GM19438 (cell line): ENCODE data around the gene ISX.

Experiments used
- ATAC-seq: cut with Tn5 transposase; IDR thresholded peaks from one replicate; pipeline ENCODE4 v1.9.1; 2021; ENCODE audit warnings: low read depth; ENCODE audit not compliant: unreplicated experiment

The ISX gene

DNA sequence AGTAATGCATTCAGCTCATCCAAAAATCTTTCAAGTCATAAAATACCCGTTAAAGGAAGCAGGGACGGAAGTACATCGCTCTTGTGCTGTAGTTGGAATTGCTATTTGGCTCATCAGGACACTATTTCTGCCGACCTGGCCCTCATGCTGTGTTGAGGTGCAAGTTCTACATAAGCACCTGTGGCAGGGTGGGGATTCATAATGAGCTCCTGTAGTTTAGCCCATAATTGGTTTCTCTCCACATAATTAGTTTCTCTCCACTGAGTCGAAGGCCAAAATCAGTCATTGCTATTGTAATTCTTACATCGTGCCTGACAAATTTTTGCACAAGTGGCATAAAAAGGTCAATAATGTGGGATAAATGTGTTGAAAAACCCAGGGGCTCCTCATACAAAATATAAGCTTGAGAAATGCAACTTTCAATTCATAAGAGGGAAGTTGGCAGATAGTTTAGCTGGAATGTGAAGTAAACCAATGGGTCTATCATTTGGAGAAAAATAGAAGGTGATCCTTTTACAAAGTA lies 14.9 kb upstream of the ISX start:
- ATAC-seq: no peak

- ATAC-seq: no peak
Measured at GRCh38 chr22:35051791-35052190, 14.2 kb upstream of the ISX start.

DNA sequence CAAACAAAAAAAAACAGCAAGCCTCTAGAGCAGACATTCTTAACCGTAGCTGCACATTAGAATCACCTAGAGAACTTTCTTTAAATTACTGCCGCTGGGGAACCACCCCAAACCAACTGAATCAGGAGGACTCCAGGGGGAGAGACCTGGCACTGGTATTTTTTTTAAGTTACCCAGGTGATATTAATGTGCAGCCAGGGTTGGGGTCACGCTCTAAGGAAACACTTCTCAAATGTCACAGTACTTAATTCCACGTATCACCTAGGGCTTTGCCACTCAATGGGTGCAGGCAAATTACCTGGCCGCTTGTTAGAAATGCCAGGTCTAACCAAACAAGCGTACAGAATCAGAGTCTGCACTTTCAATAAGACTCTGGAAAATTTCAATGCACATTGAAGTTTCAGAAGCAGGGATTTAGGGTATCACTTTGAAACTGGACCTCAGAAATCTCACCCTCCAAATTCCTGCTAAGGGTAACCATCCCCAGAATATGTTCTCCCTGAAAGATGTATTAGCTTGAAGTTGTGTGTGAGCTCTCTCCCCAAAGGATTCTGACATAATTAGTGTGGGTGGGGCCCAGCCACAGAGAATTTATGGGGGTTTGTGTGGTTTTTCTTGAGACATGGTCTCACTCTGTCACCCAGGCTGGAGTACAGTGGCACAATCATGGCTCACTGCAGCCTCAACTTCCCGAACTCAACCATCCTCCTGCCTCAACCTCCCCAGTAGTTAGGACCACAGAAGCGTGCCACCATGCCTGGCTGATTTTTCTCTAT lies 12.7 kb upstream of the ISX start:
- no peak for ATAC-seq

- ATAC-seq: no peak
Measured at GRCh38 chr22:35054064-35054463, 11.9 kb upstream of the ISX start.

- no peak for ATAC-seq
Measured at GRCh38 chr22:35056486-35056885, 9.5 kb upstream of the ISX start.

GRCh38 chr22:35057155-35057554 lies 8.8 kb upstream of the ISX start:
- no peak for ATAC-seq

DNA sequence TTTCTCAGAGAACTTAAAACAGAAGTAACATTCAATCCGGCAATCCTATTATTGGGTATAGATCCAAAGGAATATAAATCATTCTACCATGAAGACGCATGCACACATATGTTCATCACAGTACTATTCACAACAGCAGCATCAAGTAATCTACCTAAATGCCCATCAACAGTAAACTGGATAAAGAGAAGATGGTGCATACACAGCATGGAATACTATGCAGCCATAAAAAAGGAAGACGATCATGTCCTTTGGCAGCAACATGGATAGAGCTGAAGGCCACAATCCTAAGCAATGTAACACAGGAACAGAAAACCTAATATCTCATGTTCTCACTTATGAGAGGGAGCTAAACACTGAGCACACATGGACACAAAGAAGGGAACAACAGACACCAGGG lies 6.3 kb upstream of the ISX start:
- ATAC-seq: no peak

- no peak for ATAC-seq
Measured at GRCh38 chr22:35064664-35065063, 1.3 kb upstream of the ISX start.

DNA sequence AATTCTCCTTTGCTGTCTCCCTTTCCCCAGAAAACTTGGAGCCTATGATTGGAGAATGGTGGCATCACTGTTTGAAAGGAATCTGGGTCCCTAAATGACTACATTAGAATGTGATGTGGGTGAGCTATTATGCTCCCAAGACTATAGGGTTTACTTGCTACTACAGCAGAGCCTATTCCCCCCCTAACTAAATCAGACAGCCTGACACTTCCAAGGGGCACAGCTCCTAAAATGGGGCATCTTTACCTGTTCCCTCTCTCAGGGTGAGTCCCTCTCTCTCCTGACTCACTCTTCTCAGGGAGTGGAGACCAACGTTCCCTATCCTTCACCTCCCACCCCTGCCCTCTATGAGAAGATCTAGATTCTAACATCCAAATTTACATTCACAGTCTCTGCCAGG lies 775 bp upstream of the ISX start:
- no peak for ATAC-seq

DNA sequence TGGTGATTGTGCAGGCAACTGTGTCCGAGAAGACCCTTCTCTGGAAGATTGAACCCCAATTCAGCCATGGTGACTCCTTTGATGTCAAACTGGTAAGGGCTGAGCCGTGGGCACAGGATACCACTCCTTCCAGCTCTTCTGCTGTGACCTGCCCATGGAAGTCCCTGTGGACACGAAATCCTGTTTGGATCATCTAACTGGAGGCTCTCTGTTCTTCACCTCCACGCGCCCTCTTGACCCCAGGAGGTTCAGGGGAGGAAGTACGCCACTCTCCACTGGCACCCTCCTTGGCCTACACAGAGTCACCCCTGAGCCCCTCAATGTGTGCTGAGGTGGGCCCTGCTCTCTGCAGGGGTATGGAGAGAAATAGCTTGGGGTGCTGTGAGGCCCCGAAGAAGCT lies 810 bp downstream of the ISX start:
- no peak for ATAC-seq

DNA sequence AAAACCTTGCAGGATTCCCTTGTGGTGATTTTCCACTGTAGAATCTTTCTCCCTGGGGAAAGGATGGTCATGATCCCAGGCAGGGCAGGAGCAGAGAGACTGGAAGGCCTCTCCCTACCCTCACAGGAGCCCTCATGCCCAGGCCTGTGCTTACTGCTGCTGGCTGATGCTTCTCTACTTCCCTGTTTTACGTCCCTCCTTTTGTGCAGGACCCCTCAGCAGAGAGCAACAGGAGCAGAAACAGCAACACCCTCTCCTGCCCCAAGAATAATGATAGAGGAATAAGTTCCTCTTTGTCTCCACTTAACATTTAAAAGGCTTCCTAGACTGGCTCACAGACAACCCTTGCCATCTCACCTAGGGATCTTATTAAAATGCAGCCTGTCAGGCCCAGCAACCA lies 3.6 kb downstream of the ISX start:
- ATAC-seq: no peak

DNA sequence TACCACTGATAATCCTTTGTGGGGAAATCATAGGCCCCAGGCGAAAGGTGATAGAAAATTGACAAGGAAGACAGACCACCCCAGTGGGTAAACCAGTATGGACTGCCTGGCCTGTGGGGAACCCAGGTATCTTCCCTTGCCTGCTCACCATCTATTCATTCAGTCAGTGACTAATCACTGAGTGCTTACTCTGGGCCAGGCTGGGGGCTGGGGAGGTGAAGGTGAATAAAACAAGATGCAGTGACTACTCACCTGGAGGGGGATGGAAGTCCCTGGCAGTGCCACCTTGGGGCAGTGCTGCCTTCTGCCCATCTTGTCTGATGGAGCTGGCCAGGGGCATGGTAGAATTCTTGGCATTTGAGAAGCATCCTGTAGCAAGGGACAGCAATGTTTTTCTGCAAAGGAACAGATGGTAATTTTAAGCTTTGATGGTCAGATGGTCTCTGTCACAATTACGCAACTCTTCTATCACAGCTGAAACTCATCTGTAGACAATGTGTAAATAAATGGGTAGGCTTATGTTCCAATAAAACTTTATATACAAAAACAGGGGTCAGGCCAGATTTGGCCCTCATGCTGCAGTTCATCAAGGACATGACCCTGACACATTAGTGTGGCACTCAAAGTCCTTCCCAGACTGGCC lies 4.6 kb downstream of the ISX start:
- ATAC-seq: no peak

DNA sequence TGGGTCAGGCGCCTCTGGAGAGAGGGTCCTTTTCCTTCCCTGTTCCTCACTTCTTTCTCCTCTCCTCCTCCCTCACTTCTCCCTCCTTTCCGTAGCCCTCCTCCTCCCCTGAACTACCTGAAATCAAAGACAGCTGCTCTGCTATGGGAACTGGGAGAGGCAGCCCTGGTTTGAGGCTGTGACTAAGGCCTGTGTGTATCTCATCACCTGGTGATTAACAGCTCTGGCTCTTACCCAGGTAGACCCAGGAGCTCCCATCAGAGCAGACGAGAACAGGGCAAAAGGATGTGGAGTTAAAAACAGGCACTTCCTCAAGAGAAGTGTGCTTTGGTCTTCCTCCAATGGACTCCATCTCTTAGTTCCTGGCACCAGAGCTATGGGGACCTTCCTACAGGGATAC lies 5.8 kb downstream of the ISX start:
- ATAC-seq: no peak

DNA sequence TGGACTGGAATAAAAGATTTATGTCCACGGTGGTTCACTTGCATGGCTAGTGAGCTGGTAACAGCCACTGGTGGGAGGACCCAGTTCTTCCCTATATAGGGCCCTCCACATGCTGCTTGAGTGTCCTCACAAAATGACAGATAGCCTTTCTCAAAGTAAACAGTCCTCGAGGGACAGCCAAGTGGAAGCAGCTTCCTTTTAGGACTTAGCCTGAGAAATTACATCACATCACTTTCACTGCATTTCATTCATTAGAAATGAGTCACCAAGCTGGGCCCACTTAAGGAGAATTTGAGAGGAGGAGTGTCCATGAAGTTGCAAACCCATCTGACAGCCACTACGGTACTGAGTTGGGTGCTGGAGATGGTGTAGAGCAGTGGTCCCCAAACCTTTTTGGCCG lies 7.0 kb downstream of the ISX start:
- no peak for ATAC-seq

DNA sequence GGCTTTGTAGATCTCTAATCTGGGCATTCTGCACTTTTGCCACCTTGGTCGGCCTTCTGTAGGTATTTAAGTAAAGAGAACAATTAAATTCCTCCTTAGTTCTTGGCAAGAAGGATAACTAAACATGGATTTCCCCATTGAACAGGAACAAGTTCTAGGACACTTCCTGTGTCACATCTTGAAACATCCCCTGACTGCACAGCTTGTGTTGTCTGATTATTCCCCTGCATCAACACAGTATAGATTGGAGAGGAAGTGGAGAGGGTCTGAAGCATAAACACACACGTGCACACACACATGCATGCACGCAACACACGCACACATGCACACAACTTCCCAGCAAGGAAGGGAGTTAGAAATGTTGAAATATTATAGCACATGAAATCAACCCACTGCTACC lies 8.6 kb downstream of the ISX start:
- ATAC-seq: no peak

GRCh38 chr22:35076630-35077029 lies 10.7 kb downstream of the ISX start:
- ATAC-seq: no peak

DNA sequence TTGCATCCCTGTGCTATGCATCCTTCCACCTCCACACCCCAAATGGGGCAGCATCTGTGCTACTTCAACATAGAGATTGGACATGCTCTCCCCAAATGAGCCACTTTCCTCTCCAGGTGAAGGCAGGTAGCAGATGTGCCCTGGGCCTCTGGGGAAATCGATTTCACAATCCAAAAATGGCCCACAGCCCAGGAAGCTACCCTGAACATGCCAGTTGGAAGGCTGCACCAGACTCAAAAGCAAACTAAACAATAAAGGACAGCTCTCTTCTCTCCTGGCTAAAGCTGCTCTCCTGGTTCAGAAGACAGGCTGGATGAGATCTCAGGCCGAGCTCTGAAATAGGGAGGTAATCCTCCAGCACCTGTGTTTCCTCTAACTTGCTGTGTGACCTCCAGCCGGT lies 19.7 kb downstream of the ISX start:
- no peak for ATAC-seq

- ATAC-seq: no peak
Measured at GRCh38 chr22:35089139-35089538, 23.2 kb downstream of the ISX start.

- ATAC-seq: no peak
Measured at GRCh38 chr22:35092406-35092805, 26.4 kb downstream of the ISX start.

DNA sequence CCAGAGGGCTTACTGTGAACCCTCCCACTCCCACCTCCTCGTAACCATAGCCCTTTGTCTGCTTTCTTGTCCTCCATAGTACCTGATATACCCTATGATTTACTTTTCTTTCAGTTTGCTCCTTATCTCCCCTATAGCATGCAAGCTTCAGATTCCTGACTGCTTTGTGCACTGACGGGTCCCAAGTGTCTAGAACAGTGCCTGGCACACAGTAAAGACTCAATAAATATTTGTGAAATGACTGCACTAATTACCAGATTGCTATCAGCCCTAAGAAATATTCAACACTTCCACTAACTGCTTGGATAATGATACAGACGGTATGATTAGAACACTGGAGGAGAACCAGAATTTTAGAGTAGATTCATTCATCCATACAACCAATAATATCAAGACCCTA lies 33.0 kb downstream of the ISX start:
- no peak for ATAC-seq

GRCh38 chr22:35099883-35100282 lies 33.9 kb downstream of the ISX start:
- no peak for ATAC-seq

DNA sequence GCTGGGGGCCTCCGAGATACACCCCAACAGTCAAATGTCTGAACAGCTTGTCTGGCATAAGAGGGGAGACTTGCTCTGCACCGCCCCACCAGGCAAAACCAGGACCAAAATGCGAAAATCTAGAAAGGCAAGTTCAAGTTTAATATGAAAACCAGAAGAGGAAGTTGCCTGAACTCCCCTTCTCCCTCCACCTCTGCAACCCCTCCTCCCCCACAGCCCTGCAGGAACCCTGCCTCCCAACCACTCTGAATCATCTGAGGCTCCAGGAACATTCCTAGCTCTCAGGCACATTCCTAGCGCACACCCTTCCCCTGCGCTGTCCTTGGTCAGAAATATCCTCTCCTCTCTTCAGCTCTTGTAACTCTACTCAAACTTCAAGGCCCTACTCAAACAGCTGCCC lies 36.7 kb downstream of the ISX start:
- no peak for ATAC-seq
